ENCODE results near the gene PRM2.

PRM2 gene

DNA sequence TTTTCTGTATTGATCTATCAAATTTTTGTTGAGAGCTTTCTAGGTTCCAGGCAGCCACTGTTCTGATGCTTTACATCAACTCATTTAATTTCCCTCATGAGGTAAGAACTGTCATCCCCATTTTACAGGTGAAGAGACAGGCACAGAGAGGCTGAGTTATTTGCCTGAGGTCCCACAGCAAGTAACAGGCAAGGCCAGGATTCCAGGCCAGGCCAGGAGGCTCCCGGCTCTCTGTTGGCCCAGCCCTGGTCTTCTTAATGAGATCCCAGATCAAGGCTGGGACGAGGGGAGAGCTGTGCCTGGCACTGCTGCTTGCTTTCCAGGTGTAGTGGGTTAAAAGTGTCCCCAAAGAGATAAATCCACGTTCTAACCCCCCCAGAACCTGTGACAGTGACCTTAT, 46.5 kb upstream of the PRM2 start:
- Histone ChIP-seq H3K4me2 (ENCODE audit: low read length) (no peak overlapping the region), H3K9me3 (ENCODE audit: control insufficient read depth, insufficient read depth, low read length) (peaks cover 6% of the 10 kb centered on the region)
- TF ChIP-seq, protein P1, sequence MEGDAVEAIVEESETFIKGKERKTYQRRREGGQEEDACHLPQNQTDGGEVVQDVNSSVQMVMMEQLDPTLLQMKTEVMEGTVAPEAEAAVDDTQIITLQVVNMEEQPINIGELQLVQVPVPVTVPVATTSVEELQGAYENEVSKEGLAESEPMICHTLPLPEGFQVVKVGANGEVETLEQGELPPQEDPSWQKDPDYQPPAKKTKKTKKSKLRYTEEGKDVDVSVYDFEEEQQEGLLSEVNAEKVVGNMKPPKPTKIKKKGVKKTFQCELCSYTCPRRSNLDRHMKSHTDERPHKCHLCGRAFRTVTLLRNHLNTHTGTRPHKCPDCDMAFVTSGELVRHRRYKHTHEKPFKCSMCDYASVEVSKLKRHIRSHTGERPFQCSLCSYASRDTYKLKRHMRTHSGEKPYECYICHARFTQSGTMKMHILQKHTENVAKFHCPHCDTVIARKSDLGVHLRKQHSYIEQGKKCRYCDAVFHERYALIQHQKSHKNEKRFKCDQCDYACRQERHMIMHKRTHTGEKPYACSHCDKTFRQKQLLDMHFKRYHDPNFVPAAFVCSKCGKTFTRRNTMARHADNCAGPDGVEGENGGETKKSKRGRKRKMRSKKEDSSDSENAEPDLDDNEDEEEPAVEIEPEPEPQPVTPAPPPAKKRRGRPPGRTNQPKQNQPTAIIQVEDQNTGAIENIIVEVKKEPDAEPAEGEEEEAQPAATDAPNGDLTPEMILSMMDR (IDR thresholded peaks at IDR 0.05; ENCODE audit: low read depth, low read length, poor library complexity, severe bottlenecking): no peak
- TF ChIP-seq EZH2phosphoT487 (IDR thresholded peaks at IDR 0.05; ENCODE audit: borderline replicate concordance, low read length): no peak

DNA sequence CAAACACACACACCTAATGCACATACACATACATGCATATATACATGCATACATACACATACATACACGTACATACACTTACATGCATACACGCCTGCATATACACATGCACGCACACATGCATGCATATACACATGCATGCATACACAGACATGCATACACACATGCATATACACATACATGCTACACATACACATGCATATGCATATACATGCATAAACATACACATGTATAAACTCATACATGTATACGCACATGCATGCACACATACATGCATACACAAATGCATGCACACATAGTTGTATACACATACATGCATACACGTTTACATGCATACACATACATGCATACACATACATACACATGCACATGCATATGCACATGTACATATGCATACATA, 45.4 kb upstream of the PRM2 start:
- Histone ChIP-seq H3K9me2 (replicated peaks; ENCODE audit: control insufficient read depth, low read length) (no peaks in the 10 kb centered on the region), H3K36me3 (ENCODE audit: control insufficient read depth, low read length) (no peaks in the 10 kb centered on the region), H3F3A (ENCODE audit: control insufficient read depth, insufficient read depth) (peaks cover 6% of the 10 kb centered on the region), H3K4me1 (ENCODE audit: control insufficient read depth, low read length) (peaks cover 36% of the 10 kb centered on the region), H3K27ac (ENCODE audit: low read depth, low read length) (no peak overlapping the region), H4K20me1 (ENCODE audit: control insufficient read depth, insufficient read depth, low read depth, low read length) (no peaks in the 10 kb centered on the region), H3K79me2 (ENCODE audit: control insufficient read depth, low read length) (no peaks in the 10 kb centered on the region), H3K9me3 (ENCODE audit: control insufficient read depth, insufficient read depth, low read length) (no peaks in the 10 kb centered on the region), H3K4me2 (ENCODE audit: low read length) (no peak overlapping the region), H3K27me3 (ENCODE audit: control insufficient read depth, low read length) (peaks cover 12% of the 10 kb centered on the region), H3K4me3 (ENCODE audit: low read length) (no peak overlapping the region)
- TF ChIP-seq, protein P1 (IDR thresholded peaks at IDR 0.05; ENCODE audit: low read depth, low read length, poor library complexity, severe bottlenecking): no peak
- no peak for TF ChIP-seq EZH2phosphoT487 (IDR thresholded peaks at IDR 0.05; ENCODE audit: borderline replicate concordance, low read length)

More for the DNA sequence above, 46.5 kb upstream of the PRM2 start:
- Histone ChIP-seq H3K4me3 (ENCODE audit: low read length) (no peak overlapping the region), H3K9me2 (replicated peaks; ENCODE audit: control insufficient read depth, low read length) (no peaks in the 10 kb centered on the region), H3F3A (ENCODE audit: control insufficient read depth, insufficient read depth) (peaks cover 6% of the 10 kb centered on the region), H3K27me3 (ENCODE audit: control insufficient read depth, low read length) (peaks cover 23% of the 10 kb centered on the region), H3K79me2 (ENCODE audit: control insufficient read depth, low read length) (no peaks in the 10 kb centered on the region), H3K4me1 (ENCODE audit: control insufficient read depth, low read length) (peaks cover 46% of the 10 kb centered on the region), H3K36me3 (ENCODE audit: control insufficient read depth, low read length) (no peaks in the 10 kb centered on the region), H3K27ac (ENCODE audit: low read depth, low read length) (no peak overlapping the region), H4K20me1 (ENCODE audit: control insufficient read depth, insufficient read depth, low read depth, low read length) (no peaks in the 10 kb centered on the region)

DNA sequence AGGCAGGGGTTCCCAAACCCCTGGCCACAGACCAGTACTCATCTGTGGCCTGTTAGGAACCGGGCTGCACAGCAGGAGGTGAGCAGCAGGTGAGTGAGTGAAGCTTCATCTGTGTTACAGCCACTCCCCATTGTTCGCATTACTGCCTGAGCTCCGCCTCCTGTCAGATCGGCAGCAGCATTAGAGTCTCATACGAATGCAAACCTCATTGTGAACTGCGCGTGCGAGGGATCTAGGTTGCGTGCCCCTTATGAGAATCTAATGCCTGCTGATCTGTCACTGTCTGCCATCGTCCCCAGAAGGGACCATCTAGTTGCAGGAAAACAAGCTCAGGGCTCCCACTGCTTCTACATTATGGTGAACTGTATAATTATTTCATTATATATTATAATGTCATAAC, 43.9 kb upstream of the PRM2 start:
- H3K79me2 ChIP-seq (ENCODE audit: control insufficient read depth, low read length): no peaks in the 10 kb centered on the region
- peaks cover 33% of the 10 kb centered on the region for H3K4me1 ChIP-seq (ENCODE audit: control insufficient read depth, low read length)
- H3K4me2 ChIP-seq (ENCODE audit: low read length): no peak overlapping the region
- H3K9me3 ChIP-seq (ENCODE audit: control insufficient read depth, insufficient read depth, low read length): no peaks in the 10 kb centered on the region
- H3K4me3 ChIP-seq (ENCODE audit: low read length): no peak overlapping the region
- no peaks in the 10 kb centered on the region for H3K9me2 ChIP-seq (replicated peaks; ENCODE audit: control insufficient read depth, low read length)
- H4K20me1 ChIP-seq (ENCODE audit: control insufficient read depth, insufficient read depth, low read depth, low read length): no peaks in the 10 kb centered on the region
- no peaks in the 10 kb centered on the region for H3K36me3 ChIP-seq (ENCODE audit: control insufficient read depth, low read length)
- H3F3A ChIP-seq (ENCODE audit: control insufficient read depth, insufficient read depth): peaks cover 6% of the 10 kb centered on the region
- no peak overlapping the region for H3K27ac ChIP-seq (ENCODE audit: low read depth, low read length)
- peaks cover 8% of the 10 kb centered on the region; the same call in 1 of the 2 replicates for H3K27me3 ChIP-seq (ENCODE audit: control insufficient read depth, low read length)
- TF ChIP-seq EZH2phosphoT487 (IDR thresholded peaks at IDR 0.05; ENCODE audit: borderline replicate concordance, low read length): no peak
- TF ChIP-seq, protein P1 (IDR thresholded peaks at IDR 0.05; ENCODE audit: low read depth, low read length, poor library complexity, severe bottlenecking): no peak
